GM21529 (cell line): ENCODE results near the gene BAK1.

Experiments used
- ATAC-seq: cut with Tn5 transposase; IDR thresholded peaks from one replicate; pipeline ENCODE4 v1.9.1; 2021; ENCODE audit not compliant: unreplicated experiment

BAK1 gene

GRCh38 chr6:33588894-33589293 lies 8.8 kb upstream of the BAK1 start:
- ATAC-seq = no peak

- ATAC-seq = no peak
Measured at GRCh38 chr6:33587529-33587928, 7.5 kb upstream of the BAK1 start.

GRCh38 chr6:33586108-33586640 lies 6.1 kb upstream of the BAK1 start:
- no peak for ATAC-seq

GRCh38 chr6:33585403-33586107 lies 5.5 kb upstream of the BAK1 start:
- ATAC-seq = peak; percentile 40

- ATAC-seq = no peak
Measured at GRCh38 chr6:33584700-33585402, 4.8 kb upstream of the BAK1 start.

GRCh38 chr6:33583591-33584155 lies 3.6 kb upstream of the BAK1 start:
- ATAC-seq = no peak

GRCh38 chr6:33581186-33581585 lies 1.1 kb upstream of the BAK1 start:
- ATAC-seq = no peak

- ATAC-seq = no peak
Measured at GRCh38 chr6:33578588-33579011, 1.5 kb downstream of the BAK1 start.

- ATAC-seq = no peak
Measured at GRCh38 chr6:33578164-33578563, 1.9 kb downstream of the BAK1 start.

GRCh38 chr6:33577718-33578117 lies 2.4 kb downstream of the BAK1 start:
- no peak for ATAC-seq

- ATAC-seq = no peak
Measured at GRCh38 chr6:33577106-33577535, 3.0 kb downstream of the BAK1 start.

- no peak for ATAC-seq
Measured at GRCh38 chr6:33576668-33577067, 3.4 kb downstream of the BAK1 start.

GRCh38 chr6:33575211-33575610 lies 4.9 kb downstream of the BAK1 start:
- ATAC-seq = no peak

GRCh38 chr6:33571637-33572316 lies 8.3 kb downstream of the BAK1 start:
- ATAC-seq = no peak

GRCh38 chr6:33570806-33571636 lies 9.1 kb downstream of the BAK1 start:
- ATAC-seq = peak; percentile 84

- ATAC-seq = no peak
Measured at GRCh38 chr6:33568826-33569570, 11.1 kb downstream of the BAK1 start.

GRCh38 chr6:33567836-33568235 lies 12.2 kb downstream of the BAK1 start:
- no peak for ATAC-seq

- no peak for ATAC-seq
Measured at GRCh38 chr6:33566182-33567084, 13.6 kb downstream of the BAK1 start.

GRCh38 chr6:33558801-33559200 lies 21.3 kb downstream of the BAK1 start:
- no peak for ATAC-seq
